Prostate gland (tissue), 2 donors: ENCODE data around the gene CROCC. TPM values are rescaled to one million over a fixed set of nuclear protein-coding genes. Genes with fewer than 3 reads are reported as not detected.

Experiments
- DNase-seq: peaks from one replicate; pipeline ENCODE4 v3.0.0-alpha.2; 2019; ENCODE audit warnings: low spot score
- H3K27ac ChIP-seq, 2 donors: fragments of 200-600 bp; sonication (generic); 2 replicates each; pipeline ENCODE4 v1.5.1; 2017 to 2019
- H3K27me3 ChIP-seq: fragments of 200-600 bp; sonication (generic); replicated peaks from 2 replicates; pipeline ENCODE4 v1.5.1; 2019; ENCODE audit not compliant: insufficient read depth
- H3K36me3 ChIP-seq, 2 donors: fragments of 200-600 bp; sonication (generic); 1 replicate in 1 of 2; 2 replicates in 1 of 2; pipeline versions ENCODE4 v1.5.1 to v1.8.1; 2017 to 2019
- H3K4me1 ChIP-seq: fragments of 200-600 bp; sonication (generic); replicated peaks from 2 replicates; pipeline ENCODE4 v1.5.1; 2019
- H3K4me3 ChIP-seq, 2 donors: fragments of 200-600 bp; sonication (generic); 2 replicates each; pipeline ENCODE4 v1.5.1; 2017 to 2019
- H3K9me3 ChIP-seq: fragments of 200-600 bp; sonication (generic); 2 replicates; pipeline ENCODE4 v1.5.1; 2017
- CTCF ChIP-seq, 4 experiments: fragments of 200-600 bp in 2 of 4; fragments of 450-650 bp in 2 of 4; sonication (generic) in 2 of 4; IDR thresholded peaks; 1 replicate in 3 of 4; 2 replicates in 1 of 4; pipeline ENCODE4 v1.5.1; 2016 to 2019; ENCODE audit warnings: antibody characterized with exemption in 4 of 4, mild to moderate bottlenecking in 2 of 4, moderate library complexity in 2 of 4
- POLR2A ChIP-seq: fragments of 450-650 bp; IDR thresholded peaks from one replicate; pipeline ENCODE4 v1.6.1; 2016; ENCODE audit warnings: antibody characterized with exemption, mild to moderate bottlenecking
- POLR2AphosphoS5 ChIP-seq: sonication (generic); formaldehyde crosslinking; IDR thresholded peaks from one replicate; pipeline ENCODE4 v1.6.1; 2017; ENCODE audit warnings: antibody characterized with exemption
- WGBS: methylation state at CpG from one replicate; pipeline ENCODE4 v1.1.5; 2018; 5-methylcytosine and 5-hydroxymethylcytosine counted together
- intact Hi-C: fragments of 100-400 bp; cut with DNase I; formaldehyde crosslinking; loops from one replicate; pipeline ENCODE4 v1.14.2; 2022
- total RNA-seq, 2 donors: library from RNA; depleted of rRNA; stranded (reverse); fragments of >200 nt; gene quantifications; one replicate each; pipeline ENCODE4 v1.1.0, GENCODE V29; 2016

The CROCC gene
- total RNA-seq, 2 donors from 2014 or later: 19.6 to 68.7 TPM

GRCh38 chr1:17001760-17002523 is 80.2 kb downstream of the CROCC start:
- intact Hi-C loops: no loop called here
- WGBS: 96% methylated on average over 18 of the region's 19 CpGs
- Histone ChIP-seq H3K4me1 (no peaks in the 10 kb centered on the region), H3K27me3 (no peaks in the 10 kb centered on the region), H3K36me3 (peaks cover 0 to 4% of the 10 kb centered on the region in 2 donors), H3K4me3 (no peak overlapping the region), H3K27ac (no peak overlapping the region), H3K9me3 (no peaks in the 10 kb centered on the region)
- DNase-seq: no peak
- no peak for TF ChIP-seq CTCF (IDR thresholded peaks at IDR 0.05)
- TF ChIP-seq POLR2A: no peak
- no peak for TF ChIP-seq POLR2AphosphoS5

- WGBS: 95% methylated on average over 4 of the region's 4 CpGs
- peaks cover 0 to 4% of the 10 kb centered on the region in 2 donors for H3K36me3 ChIP-seq
- no peaks in the 10 kb centered on the region for H3K9me3 ChIP-seq
- H3K27ac ChIP-seq: no peak overlapping the region
- no peaks in the 10 kb centered on the region for H3K4me1 ChIP-seq
- no peak for TF ChIP-seq POLR2AphosphoS5
- no peak for TF ChIP-seq POLR2A
- TF ChIP-seq CTCF (IDR thresholded peaks at IDR 0.05): no peak
- no peaks in the 10 kb centered on the region for H3K27me3 ChIP-seq
- intact Hi-C loops: no loop called here
- no peak overlapping the region for H3K4me3 ChIP-seq
- DNase-seq: no peak
Observed at GRCh38 chr1:17002524-17002902, 80.8 kb downstream of the CROCC start.

GRCh38 chr1:17004466-17005364 is 83.0 kb downstream of the CROCC start:
- no peak for TF ChIP-seq POLR2AphosphoS5
- TF ChIP-seq CTCF (IDR thresholded peaks at IDR 0.05): no peak
- TF ChIP-seq POLR2A: no peak
- DNase-seq: no peak
- 88% methylated on average over 24 of the region's 24 CpGs for WGBS
- no peaks in the 10 kb centered on the region for H3K9me3 ChIP-seq
- H3K4me1 ChIP-seq: no peaks in the 10 kb centered on the region
- H3K27ac ChIP-seq: no peak overlapping the region
- H3K27me3 ChIP-seq: no peaks in the 10 kb centered on the region
- H3K36me3 ChIP-seq: peaks cover 0 to 4% of the 10 kb centered on the region in 2 donors
- intact Hi-C loops: no loop called here
- no peak overlapping the region for H3K4me3 ChIP-seq

- intact Hi-C loops: no loop called here
- 95% methylated on average over 19 of the region's 19 CpGs for WGBS
Observed at GRCh38 chr1:17005365-17005740, 83.6 kb downstream of the CROCC start.

More at GRCh38 chr1:17005365-17005740, 83.6 kb downstream of the CROCC start:
- Histone ChIP-seq H3K4me3 (no peak overlapping the region), H3K9me3 (no peaks in the 10 kb centered on the region), H3K27ac (no peak overlapping the region), H3K4me1 (peaks cover under 1% of the 10 kb centered on the region), H3K36me3 (peaks cover 0 to 4% of the 10 kb centered on the region in 2 donors), H3K27me3 (no peaks in the 10 kb centered on the region)
- TF ChIP-seq CTCF (IDR thresholded peaks at IDR 0.05) (no peak), POLR2AphosphoS5 (no peak), POLR2A (no peak)
- DNase-seq: no peak
